HG03460 (cell line): ENCODE data around the gene SNX25.
"Not testable (repeated sequence)": the region's sequence is repeated elsewhere in the genome, so short reads cannot be mapped to it uniquely, and the experiment has no call there.

ENCODE experiments used
- ATAC-seq: cut with Tn5 transposase; IDR thresholded peaks from one replicate; pipeline ENCODE4 v1.9.1; 2021; ENCODE audit not compliant: unreplicated experiment

SNX25 gene

GRCh38 chr4:185229021-185229818, 19.8 kb downstream of the SNX25 start:
- ATAC-seq, result no peak

- no peak for ATAC-seq
These were observed 23.0 kb downstream of the SNX25 start for GRCh38 chr4:185232370-185232769.

- ATAC-seq, result no peak
These were observed 25.9 kb downstream of the SNX25 start for GRCh38 chr4:185235119-185235842.

- no peak for ATAC-seq
These were observed 26.6 kb downstream of the SNX25 start for GRCh38 chr4:185235843-185236503.

DNA sequence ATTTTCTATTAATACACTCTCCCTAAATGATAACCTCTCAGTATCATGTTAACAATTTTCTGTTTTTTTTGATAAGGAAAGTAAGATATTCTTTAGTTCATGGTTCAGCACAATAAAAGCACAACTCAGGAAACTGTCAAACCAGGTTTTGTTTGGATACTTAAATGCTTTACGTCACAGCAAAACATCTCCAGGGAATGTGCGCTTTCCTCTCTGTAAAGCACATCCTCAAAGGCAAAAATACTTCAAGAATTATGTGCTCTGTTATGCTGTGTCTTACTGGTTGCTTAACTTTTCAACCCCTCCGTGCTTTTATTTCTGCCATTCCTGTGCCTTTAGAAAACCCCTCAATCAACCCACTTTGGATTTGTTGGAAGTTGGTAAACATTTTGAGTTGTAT, 27.8 kb downstream of the SNX25 start:
- ATAC-seq, result no peak

- no peak for ATAC-seq
These were observed 28.9 kb downstream of the SNX25 start for GRCh38 chr4:185238215-185238681.

GRCh38 chr4:185238750-185239149, 29.4 kb downstream of the SNX25 start:
- no peak for ATAC-seq

GRCh38 chr4:185240486-185240885, 31.1 kb downstream of the SNX25 start:
- ATAC-seq, result not testable (repeated sequence)

DNA sequence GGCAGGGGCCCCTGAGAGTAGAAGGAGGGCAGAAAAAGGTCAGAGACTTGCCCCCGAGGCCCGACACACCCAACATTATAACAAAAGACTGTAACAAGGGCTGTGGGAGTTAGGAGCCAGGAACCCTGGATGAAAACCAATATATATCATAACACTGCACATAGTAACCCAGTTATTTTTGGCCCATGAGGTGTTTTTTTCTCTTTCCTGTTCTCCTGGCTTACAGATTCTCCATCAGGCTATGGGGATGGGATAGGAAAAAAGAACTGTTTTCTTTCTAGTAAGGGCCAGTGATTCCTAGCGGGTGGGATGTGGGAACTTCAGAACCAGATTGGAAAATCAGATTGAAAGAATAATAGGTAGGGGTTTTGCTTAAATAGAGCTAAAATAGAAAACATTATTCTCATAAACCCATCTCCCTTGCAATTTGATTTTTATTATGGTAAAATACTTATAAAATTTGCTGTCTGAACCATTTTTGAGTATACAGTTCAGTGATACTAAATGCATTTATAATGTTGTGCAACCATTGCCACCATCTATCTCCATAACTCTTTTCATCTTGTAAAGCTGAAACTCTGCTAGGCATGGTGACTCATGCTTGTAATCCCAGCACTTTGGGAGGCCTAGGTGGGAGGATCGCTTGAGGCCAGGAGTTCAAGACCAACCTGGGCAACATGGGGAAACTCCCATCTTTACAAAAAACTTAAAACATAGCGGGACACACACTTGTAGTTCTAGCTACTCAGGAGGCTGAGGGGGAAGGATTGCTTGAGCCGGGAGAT, 33.5 kb downstream of the SNX25 start:
- ATAC-seq, result peak; percentile 19

DNA sequence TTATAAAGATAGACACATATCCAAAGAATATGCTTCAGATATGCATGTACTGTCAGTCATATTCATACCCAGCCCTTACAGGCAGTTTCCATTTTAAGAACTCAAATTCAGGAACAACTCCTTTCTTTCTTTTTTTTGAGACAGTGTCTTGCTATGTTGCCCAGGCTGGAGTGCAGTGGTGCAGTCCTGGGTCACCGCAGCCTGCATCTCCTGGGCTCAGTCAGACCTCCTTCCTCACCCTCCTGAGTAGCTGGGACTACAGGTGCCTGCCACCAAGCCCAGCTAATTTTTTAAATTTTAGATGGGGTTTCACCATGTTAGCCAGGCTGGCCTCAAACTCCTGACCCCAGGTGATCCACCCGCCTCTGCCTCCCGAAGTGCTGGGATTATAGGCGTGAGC, 34.5 kb downstream of the SNX25 start:
- no peak for ATAC-seq

DNA sequence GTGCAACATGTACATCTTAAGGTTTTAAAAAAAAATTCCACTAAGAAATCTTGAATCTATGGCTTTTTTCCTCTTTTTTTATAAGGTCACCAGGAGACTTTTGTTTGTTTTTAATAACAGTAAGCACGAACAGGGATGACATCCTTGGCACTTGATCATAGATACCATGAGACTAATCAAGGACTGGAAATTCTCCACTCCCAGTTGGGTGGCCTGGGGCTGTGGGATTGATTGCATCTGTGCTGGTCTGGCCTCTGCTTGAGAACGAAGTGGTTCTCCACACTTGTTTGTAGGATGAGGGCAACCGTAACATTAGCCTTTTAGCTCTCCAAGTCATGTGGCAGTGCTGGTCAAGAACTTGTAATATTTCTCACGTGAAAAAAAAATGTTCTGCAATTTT, 35.4 kb downstream of the SNX25 start:
- no peak for ATAC-seq

- no peak for ATAC-seq
These were observed 37.1 kb downstream of the SNX25 start for GRCh38 chr4:185246453-185246852.

GRCh38 chr4:185247151-185247550, 37.8 kb downstream of the SNX25 start:
- no peak for ATAC-seq

DNA sequence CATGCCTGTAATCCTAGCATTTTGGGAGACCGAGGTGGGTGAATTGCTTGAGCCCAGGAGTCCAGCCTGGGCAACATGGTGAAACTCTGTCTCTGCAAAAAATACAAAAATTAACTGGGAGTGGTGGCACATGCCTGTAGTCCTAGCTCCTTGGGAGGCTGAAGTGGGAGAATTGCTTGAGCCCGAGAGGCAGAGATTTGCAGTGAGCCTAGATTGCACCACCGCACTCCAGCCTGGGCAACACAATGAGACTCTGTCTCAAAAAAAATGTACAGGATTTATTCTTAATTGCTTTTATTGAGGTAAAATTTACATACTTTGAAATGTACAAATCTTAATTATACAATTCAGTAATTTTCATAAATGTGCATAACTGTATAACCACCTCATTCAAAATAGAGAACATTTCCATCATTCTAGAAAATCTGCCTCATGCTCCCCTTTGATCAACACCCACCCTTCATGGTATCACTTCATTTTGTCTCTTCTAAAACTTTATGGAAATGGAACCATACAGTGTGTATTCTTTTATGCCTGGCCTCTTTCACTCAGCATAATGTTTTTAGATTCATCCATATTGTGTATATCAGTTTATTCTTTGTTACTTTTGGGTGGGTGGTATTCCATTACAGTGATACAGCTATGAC, 39.1 kb downstream of the SNX25 start:
- ATAC-seq, result no peak

DNA sequence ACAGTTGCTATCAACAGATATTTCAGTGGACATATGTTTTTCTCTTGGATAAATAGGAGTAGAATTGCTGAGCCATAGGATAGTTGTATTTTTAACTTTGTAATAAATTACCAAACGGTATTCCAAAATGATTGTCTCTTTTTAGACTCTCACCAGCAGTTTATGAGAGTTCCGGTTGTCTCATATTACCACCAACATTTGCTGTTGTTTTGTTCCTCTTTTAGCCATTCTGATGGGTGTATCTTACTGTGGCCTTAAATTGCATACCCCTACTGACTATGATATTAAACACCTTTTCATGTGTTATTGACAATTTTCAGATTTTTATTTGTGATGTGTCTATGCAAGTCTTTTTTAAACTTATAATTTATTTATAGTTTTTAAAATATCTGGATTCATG, 39.7 kb downstream of the SNX25 start:
- no peak for ATAC-seq

DNA sequence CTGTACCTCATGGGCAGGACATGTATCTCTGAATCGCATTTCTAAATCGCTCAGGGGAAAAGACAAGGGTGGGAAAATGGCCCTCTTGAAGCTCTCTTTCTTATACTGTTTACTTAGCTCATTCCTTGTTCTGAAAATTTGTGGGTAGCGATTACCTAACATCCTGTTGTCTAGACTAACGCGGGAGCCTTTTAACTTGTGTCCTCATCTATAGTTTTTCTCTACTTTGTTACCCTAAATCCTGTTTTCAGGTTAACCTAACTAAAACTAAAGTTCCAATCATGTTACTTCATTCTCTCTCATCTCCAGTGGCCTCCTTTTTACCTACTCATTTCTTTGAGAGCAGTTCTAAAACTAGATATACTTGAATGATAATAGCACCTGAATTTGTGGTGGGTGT, 45.0 kb downstream of the SNX25 start:
- ATAC-seq, result no peak

GRCh38 chr4:185255868-185256267, 46.5 kb downstream of the SNX25 start:
- no peak for ATAC-seq

- no peak for ATAC-seq
These were observed 47.0 kb downstream of the SNX25 start for GRCh38 chr4:185256446-185256845.

DNA sequence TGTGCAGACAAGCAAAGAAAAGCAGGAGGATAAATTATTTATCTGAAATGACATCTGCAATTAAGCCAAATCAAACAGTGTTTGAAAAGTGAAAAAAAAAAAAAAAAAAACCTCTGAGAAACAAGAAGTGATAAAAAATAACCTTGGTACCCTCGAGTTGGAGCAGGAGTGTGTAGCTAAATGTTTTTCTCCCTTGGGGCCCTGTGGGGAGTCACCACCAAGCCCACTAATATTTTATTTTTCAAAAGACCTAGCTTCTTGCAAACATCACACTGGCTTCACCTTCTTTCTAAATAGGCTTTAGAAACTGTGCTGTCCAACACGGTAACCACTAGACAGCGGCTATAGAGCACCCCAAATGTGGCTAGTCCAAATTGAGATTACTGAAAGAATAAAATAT, 47.7 kb downstream of the SNX25 start:
- peak; percentile 41 for ATAC-seq

GRCh38 chr4:185257694-185258093, 48.3 kb downstream of the SNX25 start:
- ATAC-seq, result no peak

- peak; percentile 36 for ATAC-seq
These were observed 49.3 kb downstream of the SNX25 start for GRCh38 chr4:185258741-185259140.
